GM18519 (cell line): ENCODE measurements around the gene TAS2R4.
"Not testable (repeated sequence)": the region's sequence is repeated elsewhere in the genome, so short reads cannot be mapped to it uniquely, and the experiment has no call there.

Experiments
- ATAC-seq: cut with Tn5 transposase; IDR thresholded peaks from one replicate; pipeline ENCODE4 v1.9.1; 2021; ENCODE audit warnings: mild to moderate bottlenecking, moderate library complexity; ENCODE audit not compliant: unreplicated experiment, low FRiP score

The TAS2R4 gene

GRCh38 chr7:141822432-141822831 is 46.0 kb downstream of the TAS2R4 start:
- not testable (repeated sequence) for ATAC-seq
